Measurements from ENCODE around the gene TNRC6A. TPM values are rescaled to one million over a fixed set of nuclear protein-coding genes. Genes with fewer than 3 reads are reported as not detected.

The TNRC6A gene
- total RNA-seq, 1 donor from 2014 or later, result 17.5 TPM

DNA sequence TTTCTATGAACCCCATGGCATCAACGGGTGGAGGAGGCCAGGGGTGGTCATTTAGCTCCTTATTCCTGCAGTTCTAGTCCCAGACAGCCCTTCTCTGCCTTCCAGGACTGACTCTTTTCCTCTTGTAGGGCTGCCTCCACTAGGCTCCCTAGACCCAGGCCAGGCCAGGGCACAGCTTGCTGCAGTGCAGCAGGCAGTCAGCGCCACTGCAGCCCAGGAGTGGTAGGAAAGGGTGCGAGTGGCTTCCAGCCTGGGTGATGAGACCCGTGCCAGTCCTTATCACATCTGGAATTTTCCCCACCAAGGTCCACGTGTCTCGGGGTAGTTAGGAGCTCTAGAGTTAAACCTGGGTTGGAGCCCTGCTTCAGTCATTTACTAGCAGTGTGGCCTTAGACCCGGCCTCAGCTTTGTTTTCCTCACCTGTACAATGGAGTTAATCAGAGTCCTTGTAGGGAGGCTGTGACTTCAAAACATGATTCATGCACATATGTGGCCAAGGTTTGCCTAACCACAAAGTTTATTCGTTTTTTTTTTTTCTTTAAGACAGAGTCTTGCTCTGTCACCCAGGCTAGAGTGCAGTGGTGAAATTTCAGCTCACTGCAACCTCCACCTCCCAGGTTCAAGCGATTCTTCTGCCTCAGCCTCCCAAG lies 121.0 kb downstream of the TNRC6A start:
- Histone ChIP-seq H3K27me3 (ENCODE audit: control insufficient read depth, insufficient read depth, low read length) (no peaks in the 10 kb centered on the region), H3K4me3 (ENCODE audit: low read depth, low read length) (no peak overlapping the region), H3K36me3 (ENCODE audit: control insufficient read depth, insufficient read depth, low read length) (no peaks in the 10 kb centered on the region)
- DNase-seq (ENCODE audit: low read depth), result no peak
- no peak for TF ChIP-seq CTCF (IDR thresholded peaks at IDR 0.05; ENCODE audit: insufficient read depth, low read length, poor library complexity, severe bottlenecking)

DNA sequence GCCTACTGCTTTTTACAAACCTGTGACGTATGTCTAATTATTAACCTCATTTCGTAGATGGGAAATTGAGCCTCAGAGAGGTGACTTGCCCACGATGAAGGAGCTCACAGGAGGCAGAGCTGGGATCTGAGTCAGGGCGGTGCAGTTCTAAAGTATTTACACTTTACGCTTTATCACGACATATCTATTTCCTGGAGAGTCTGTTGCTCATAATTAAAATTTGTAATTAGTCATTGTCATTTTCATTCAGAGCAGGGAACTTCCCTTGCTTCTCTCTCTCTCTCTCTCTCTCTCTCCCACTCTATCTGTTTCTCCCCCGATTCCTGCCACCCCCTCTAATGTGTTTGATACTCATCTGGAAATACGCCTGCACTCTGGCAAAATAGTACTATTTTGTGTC lies 122.2 kb downstream of the TNRC6A start:
- TF ChIP-seq CTCF (IDR thresholded peaks at IDR 0.05; ENCODE audit: insufficient read depth, low read length, poor library complexity, severe bottlenecking), result no peak
- DNase-seq (ENCODE audit: low read depth), result no peak
- no peaks in the 10 kb centered on the region for H3K36me3 ChIP-seq (ENCODE audit: control insufficient read depth, insufficient read depth, low read length)
- H3K4me3 ChIP-seq (ENCODE audit: low read depth, low read length), result no peak overlapping the region
- H3K27me3 ChIP-seq (ENCODE audit: control insufficient read depth, insufficient read depth, low read length), result no peaks in the 10 kb centered on the region

DNA sequence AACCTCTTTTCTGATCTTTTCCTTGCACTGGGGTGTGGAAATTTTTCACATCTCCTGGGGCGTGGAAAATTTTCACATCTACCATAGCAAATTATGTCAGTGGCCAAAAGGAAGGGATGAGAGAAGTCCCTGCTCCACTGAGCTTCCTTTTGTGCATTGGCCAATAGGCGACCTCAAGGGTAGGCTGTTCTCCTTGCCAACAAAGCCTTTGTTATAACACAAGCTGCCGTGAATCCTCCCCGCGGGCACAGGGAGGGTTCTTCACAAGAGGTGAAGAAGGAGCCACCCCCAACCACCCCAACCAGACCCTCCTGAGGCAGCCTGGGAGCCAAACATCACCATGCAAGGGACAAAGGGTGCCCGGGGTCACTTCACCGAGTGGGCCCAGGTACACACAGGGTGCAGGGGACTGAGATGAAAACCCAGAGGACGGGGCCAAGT lies 122.8 kb downstream of the TNRC6A start:
- Histone ChIP-seq H3K36me3 (ENCODE audit: control insufficient read depth, insufficient read depth, low read length) (no peaks in the 10 kb centered on the region), H3K4me3 (ENCODE audit: low read depth, low read length) (no peak overlapping the region), H3K27me3 (ENCODE audit: control insufficient read depth, insufficient read depth, low read length) (no peaks in the 10 kb centered on the region)
- TF ChIP-seq CTCF (IDR thresholded peaks at IDR 0.05; ENCODE audit: insufficient read depth, low read length, poor library complexity, severe bottlenecking), result no peak
- DNase-seq (ENCODE audit: low read depth), result no peak

- H3K27me3 ChIP-seq (ENCODE audit: control insufficient read depth, insufficient read depth, low read length), result no peaks in the 10 kb centered on the region
- DNase-seq (ENCODE audit: low read depth), result no peak
- H3K36me3 ChIP-seq (ENCODE audit: control insufficient read depth, insufficient read depth, low read length), result no peaks in the 10 kb centered on the region
- TF ChIP-seq CTCF (IDR thresholded peaks at IDR 0.05; ENCODE audit: insufficient read depth, low read length, poor library complexity, severe bottlenecking), result no peak
- H3K4me3 ChIP-seq (ENCODE audit: low read depth, low read length), result no peak overlapping the region
These were observed 123.8 kb downstream of the TNRC6A start for GRCh38 chr16:24853169-24853824.

DNA sequence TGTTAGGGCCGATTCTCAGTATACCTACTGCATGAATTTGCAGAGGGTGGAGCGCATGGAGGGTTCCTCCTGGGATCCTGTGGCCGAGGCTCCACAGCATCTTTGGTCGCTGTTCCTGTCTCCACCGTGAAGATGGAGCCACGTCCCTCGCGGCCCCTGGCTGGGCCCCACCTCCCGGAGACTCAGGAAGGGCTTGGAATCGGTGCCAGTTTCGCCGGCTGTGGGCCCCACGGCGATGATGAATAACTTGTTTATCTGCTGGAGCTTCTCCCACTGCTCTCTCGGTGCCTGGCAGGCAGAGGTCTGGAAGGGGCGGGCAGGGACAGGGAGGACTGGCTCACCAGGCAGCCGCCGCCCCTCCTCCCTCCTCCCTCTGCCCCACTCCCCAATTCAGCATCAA lies 124.4 kb downstream of the TNRC6A start:
- Histone ChIP-seq H3K4me3 (ENCODE audit: low read depth, low read length) (no peak overlapping the region), H3K36me3 (ENCODE audit: control insufficient read depth, insufficient read depth, low read length) (no peaks in the 10 kb centered on the region), H3K27me3 (ENCODE audit: control insufficient read depth, insufficient read depth, low read length) (no peaks in the 10 kb centered on the region)
- DNase-seq (ENCODE audit: low read depth), result no peak
- no peak for TF ChIP-seq CTCF (IDR thresholded peaks at IDR 0.05; ENCODE audit: insufficient read depth, low read length, poor library complexity, severe bottlenecking)
